ENCODE results near the gene ADAM30. TPM values are rescaled to one million over a fixed set of nuclear protein-coding genes. Genes with fewer than 3 reads are reported as not detected.

Gene ADAM30
- polyA plus RNA-seq, 1 donor, result not detected

DNA sequence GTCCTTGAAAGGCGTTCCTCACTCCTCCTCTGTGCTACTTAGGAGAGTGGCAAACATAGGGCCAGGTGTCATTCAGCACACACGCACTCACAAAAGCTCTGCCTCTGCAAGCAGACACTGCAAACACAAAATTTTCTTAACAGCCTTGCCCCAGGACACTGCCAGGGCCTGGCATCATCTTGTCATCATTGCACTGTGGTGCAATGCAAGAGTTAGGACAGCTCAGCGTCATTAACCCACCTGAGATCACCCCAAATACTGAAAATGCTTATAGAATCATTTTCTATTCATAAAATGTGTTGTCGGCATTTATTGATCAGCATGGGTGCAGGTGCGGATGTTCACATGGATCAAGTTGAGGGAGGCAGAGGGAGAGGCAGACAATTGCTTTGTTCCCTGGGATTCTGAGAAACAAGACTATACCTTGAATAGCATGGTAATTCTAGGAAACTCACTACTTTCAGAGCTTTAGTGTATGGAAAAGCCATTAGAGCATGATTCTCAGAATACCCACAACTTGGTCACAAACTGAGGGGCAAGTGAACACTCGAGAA, 3.0 kb downstream of the ADAM30 start:
- Histone ChIP-seq H3K36me3 (ENCODE audit: control insufficient read depth, insufficient read depth, low read length) (no peaks in the 10 kb centered on the region), H3K4me3 (ENCODE audit: low read length) (no peak overlapping the region), H3K27me3 (ENCODE audit: control insufficient read depth, insufficient read depth, low read length) (no peaks in the 10 kb centered on the region), H3K27ac (ENCODE audit: low read length) (no peak overlapping the region), H3K9me3 (ENCODE audit: control insufficient read depth, low read depth, low read length) (peaks cover 6% of the 10 kb centered on the region), H3K4me1 (ENCODE audit: control insufficient read depth, insufficient read depth, low read length) (no peaks in the 10 kb centered on the region)
- DNase-seq, result no peak
- WGBS (ENCODE audit: insufficient coverage, low lambda C conversion rate), result 100% methylated on average over 2 of the region's 6 CpGs

GRCh38 chr1:119891386-119891785, 4.9 kb downstream of the ADAM30 start:
- no peak overlapping the region for H3K4me3 ChIP-seq (ENCODE audit: low read length)
- no peaks in the 10 kb centered on the region for H3K36me3 ChIP-seq (ENCODE audit: control insufficient read depth, insufficient read depth, low read length)
- no peak overlapping the region for H3K27ac ChIP-seq (ENCODE audit: low read length)
- peaks cover 7% of the 10 kb centered on the region for H3K9me3 ChIP-seq (ENCODE audit: control insufficient read depth, low read depth, low read length)
- H3K4me1 ChIP-seq (ENCODE audit: control insufficient read depth, insufficient read depth, low read length), result no peaks in the 10 kb centered on the region
- H3K27me3 ChIP-seq (ENCODE audit: control insufficient read depth, insufficient read depth, low read length), result no peaks in the 10 kb centered on the region
- WGBS (ENCODE audit: insufficient coverage, low lambda C conversion rate), result no CpG with 5 or more reads among the region's 1 CpG
- DNase-seq, result no peak

- Histone ChIP-seq H3K9me3 (ENCODE audit: control insufficient read depth, low read depth, low read length) (peaks cover 4% of the 10 kb centered on the region), H3K27ac (ENCODE audit: low read length) (no peak overlapping the region), H3K4me3 (ENCODE audit: low read length) (no peak overlapping the region), H3K27me3 (ENCODE audit: control insufficient read depth, insufficient read depth, low read length) (no peaks in the 10 kb centered on the region), H3K4me1 (ENCODE audit: control insufficient read depth, insufficient read depth, low read length) (no peaks in the 10 kb centered on the region), H3K36me3 (ENCODE audit: control insufficient read depth, insufficient read depth, low read length) (no peaks in the 10 kb centered on the region)
- DNase-seq, result no peak
Measured at GRCh38 chr1:119888476-119888875, 7.8 kb downstream of the ADAM30 start.

DNA sequence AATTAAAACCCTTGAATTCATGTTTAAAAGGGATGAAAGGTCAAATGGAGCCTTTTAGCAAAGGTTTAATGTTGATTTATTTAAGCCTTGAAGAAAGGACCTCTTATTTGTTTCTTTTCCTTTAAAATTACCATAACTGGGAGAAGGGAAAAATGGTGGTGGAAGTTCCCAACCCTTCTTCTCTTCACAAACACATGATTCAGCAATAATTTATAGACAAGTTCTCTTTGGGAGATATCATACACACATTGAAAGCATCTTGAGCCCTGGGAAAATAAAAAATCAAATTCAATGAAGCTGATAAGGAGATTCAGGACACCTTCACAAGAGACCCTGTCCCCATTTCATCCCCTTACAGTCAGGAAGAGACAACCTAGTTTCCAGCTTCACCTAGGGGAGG, 8.9 kb downstream of the ADAM30 start:
- H3K27ac ChIP-seq (ENCODE audit: low read length), result no peak overlapping the region
- H3K4me1 ChIP-seq (ENCODE audit: control insufficient read depth, insufficient read depth, low read length), result no peaks in the 10 kb centered on the region
- H3K4me3 ChIP-seq (ENCODE audit: low read length), result no peak overlapping the region
- peaks cover 4% of the 10 kb centered on the region for H3K9me3 ChIP-seq (ENCODE audit: control insufficient read depth, low read depth, low read length)
- no peaks in the 10 kb centered on the region for H3K36me3 ChIP-seq (ENCODE audit: control insufficient read depth, insufficient read depth, low read length)
- no peaks in the 10 kb centered on the region for H3K27me3 ChIP-seq (ENCODE audit: control insufficient read depth, insufficient read depth, low read length)
- no peak for DNase-seq

- H3K4me1 ChIP-seq (ENCODE audit: control insufficient read depth, insufficient read depth, low read length), result no peaks in the 10 kb centered on the region
- H3K27me3 ChIP-seq (ENCODE audit: control insufficient read depth, insufficient read depth, low read length), result no peaks in the 10 kb centered on the region
- peaks cover 4% of the 10 kb centered on the region for H3K9me3 ChIP-seq (ENCODE audit: control insufficient read depth, low read depth, low read length)
- H3K4me3 ChIP-seq (ENCODE audit: low read length), result no peak overlapping the region
- DNase-seq, result no peak
- WGBS (ENCODE audit: insufficient coverage, low lambda C conversion rate), result no CpG with 5 or more reads among the region's 11 CpGs
- H3K27ac ChIP-seq (ENCODE audit: low read length), result no peak overlapping the region
- no peaks in the 10 kb centered on the region for H3K36me3 ChIP-seq (ENCODE audit: control insufficient read depth, insufficient read depth, low read length)
Measured at GRCh38 chr1:119885903-119886783, 10.2 kb downstream of the ADAM30 start.

GRCh38 chr1:119884711-119885110, 11.6 kb downstream of the ADAM30 start:
- Histone ChIP-seq H3K36me3 (ENCODE audit: control insufficient read depth, insufficient read depth, low read length) (no peaks in the 10 kb centered on the region), H3K27me3 (ENCODE audit: control insufficient read depth, insufficient read depth, low read length) (no peaks in the 10 kb centered on the region), H3K4me1 (ENCODE audit: control insufficient read depth, insufficient read depth, low read length) (no peaks in the 10 kb centered on the region), H3K4me3 (ENCODE audit: low read length) (no peak overlapping the region), H3K9me3 (ENCODE audit: control insufficient read depth, low read depth, low read length) (peaks cover 4% of the 10 kb centered on the region), H3K27ac (ENCODE audit: low read length) (no peak overlapping the region)
- DNase-seq, result no peak
- WGBS (ENCODE audit: insufficient coverage, low lambda C conversion rate), result 67% methylated on average over 1 of the region's 2 CpGs

DNA sequence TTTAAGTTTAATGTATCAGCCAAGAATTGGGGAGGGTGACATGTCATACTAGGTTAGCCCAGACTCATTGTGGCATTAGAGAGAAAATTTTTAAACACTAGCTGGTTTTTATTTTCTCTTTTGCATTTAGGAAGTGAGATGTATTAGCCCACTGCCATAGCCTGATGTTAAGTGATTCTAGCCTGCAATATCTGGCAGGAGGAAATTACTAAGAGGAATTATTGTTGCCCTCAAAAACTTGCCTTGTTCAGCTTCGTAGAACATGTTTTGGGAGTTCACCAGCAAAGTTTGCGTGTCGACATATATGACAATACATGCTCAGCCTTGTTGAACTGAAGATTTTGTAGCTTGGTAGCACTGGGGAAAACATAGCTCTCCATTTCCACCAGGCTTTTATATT, 12.5 kb downstream of the ADAM30 start:
- H3K4me3 ChIP-seq (ENCODE audit: low read length), result no peak overlapping the region
- H3K27me3 ChIP-seq (ENCODE audit: control insufficient read depth, insufficient read depth, low read length), result no peaks in the 10 kb centered on the region
- no peaks in the 10 kb centered on the region for H3K4me1 ChIP-seq (ENCODE audit: control insufficient read depth, insufficient read depth, low read length)
- H3K36me3 ChIP-seq (ENCODE audit: control insufficient read depth, insufficient read depth, low read length), result no peaks in the 10 kb centered on the region
- H3K27ac ChIP-seq (ENCODE audit: low read length), result no peak overlapping the region
- H3K9me3 ChIP-seq (ENCODE audit: control insufficient read depth, low read depth, low read length), result peaks cover 4% of the 10 kb centered on the region
- no CpG with 5 or more reads among the region's 3 CpGs for WGBS (ENCODE audit: insufficient coverage, low lambda C conversion rate)
- no peak for DNase-seq

- Histone ChIP-seq H3K4me1 (ENCODE audit: control insufficient read depth, insufficient read depth, low read length) (no peaks in the 10 kb centered on the region), H3K36me3 (ENCODE audit: control insufficient read depth, insufficient read depth, low read length) (no peaks in the 10 kb centered on the region), H3K27me3 (ENCODE audit: control insufficient read depth, insufficient read depth, low read length) (no peaks in the 10 kb centered on the region), H3K27ac (ENCODE audit: low read length) (no peak overlapping the region), H3K4me3 (ENCODE audit: low read length) (no peak overlapping the region), H3K9me3 (ENCODE audit: control insufficient read depth, low read depth, low read length) (no peaks in the 10 kb centered on the region)
- WGBS (ENCODE audit: insufficient coverage, low lambda C conversion rate), result 0% methylated on average over 1 of the region's 5 CpGs
- peak in 1 of 2 donors; percentile 27 for DNase-seq
Measured at GRCh38 chr1:119882132-119883049, 13.9 kb downstream of the ADAM30 start.

- H3K36me3 ChIP-seq (ENCODE audit: control insufficient read depth, insufficient read depth, low read length), result no peaks in the 10 kb centered on the region
- no peaks in the 10 kb centered on the region for H3K9me3 ChIP-seq (ENCODE audit: control insufficient read depth, low read depth, low read length)
- no peak for DNase-seq
- no peaks in the 10 kb centered on the region for H3K4me1 ChIP-seq (ENCODE audit: control insufficient read depth, insufficient read depth, low read length)
- H3K27me3 ChIP-seq (ENCODE audit: control insufficient read depth, insufficient read depth, low read length), result no peaks in the 10 kb centered on the region
- no peak overlapping the region for H3K27ac ChIP-seq (ENCODE audit: low read length)
- 80% methylated on average over 2 of the region's 12 CpGs for WGBS (ENCODE audit: insufficient coverage, low lambda C conversion rate)
- no peak overlapping the region for H3K4me3 ChIP-seq (ENCODE audit: low read length)
Measured at GRCh38 chr1:119879510-119880434, 16.5 kb downstream of the ADAM30 start.

DNA sequence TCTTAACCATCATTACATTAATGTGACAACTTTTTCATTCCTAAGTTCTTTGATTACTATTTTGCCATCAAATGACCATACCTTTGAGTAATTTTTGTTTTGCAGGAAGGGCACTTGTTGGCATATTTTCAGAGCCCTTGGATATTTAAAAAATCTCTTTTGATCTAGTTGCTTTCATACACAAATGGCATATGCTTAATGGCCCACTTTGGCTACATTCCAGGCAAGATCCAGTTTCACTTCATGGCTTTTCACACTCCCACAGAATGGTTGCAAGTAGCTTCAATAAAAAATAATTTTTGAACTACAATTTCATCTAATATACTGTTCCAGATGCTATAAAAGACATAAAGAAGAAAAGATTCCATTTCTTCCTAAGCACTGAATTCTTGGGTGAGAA, 18.1 kb downstream of the ADAM30 start:
- no peaks in the 10 kb centered on the region for H3K4me1 ChIP-seq (ENCODE audit: control insufficient read depth, insufficient read depth, low read length)

More for the DNA sequence above, 18.1 kb downstream of the ADAM30 start:
- no peak for DNase-seq
- H3K9me3 ChIP-seq (ENCODE audit: control insufficient read depth, low read depth, low read length), result no peaks in the 10 kb centered on the region
- H3K36me3 ChIP-seq (ENCODE audit: control insufficient read depth, insufficient read depth, low read length), result no peaks in the 10 kb centered on the region
- H3K4me3 ChIP-seq (ENCODE audit: low read length), result no peak overlapping the region
- no peaks in the 10 kb centered on the region for H3K27me3 ChIP-seq (ENCODE audit: control insufficient read depth, insufficient read depth, low read length)
- H3K27ac ChIP-seq (ENCODE audit: low read length), result no peak overlapping the region

All from large intestine (tissue), 3 donors.